Measurements from ENCODE around the gene S100A3.

Gene S100A3

GRCh38 chr1:153549741-153550397 is 811 bp upstream of the S100A3 start:
- no peak for DNase-seq (ENCODE audit: low read depth in 2 of 2)

GRCh38 chr1:153547560-153548551 is 1.2 kb downstream of the S100A3 start:
- no peak for DNase-seq (ENCODE audit: low read depth in 2 of 2)

GRCh38 chr1:153546796-153547559 is 2.1 kb downstream of the S100A3 start:
- DNase-seq (ENCODE audit: low read depth in 2 of 2): no peak

- DNase-seq (ENCODE audit: low read depth in 2 of 2): no peak
These were observed 2.7 kb downstream of the S100A3 start for GRCh38 chr1:153546371-153546770.

GRCh38 chr1:153545067-153546055 is 3.7 kb downstream of the S100A3 start, which contains the start of gene S100A4:
Gene S100A4 (minus strand): TSS chr1:153545806. CDS start chr1:153544794, 1,012 bp downstream.
- DNase-seq (ENCODE audit: low read depth in 2 of 2): peak; percentile 81 to 90

GRCh38 chr1:153544453-153545066 is 4.5 kb downstream of the S100A3 start:
- no peak for DNase-seq (ENCODE audit: low read depth in 2 of 2)

GRCh38 chr1:153543736-153544135 is 5.3 kb downstream of the S100A3 start:
- DNase-seq (ENCODE audit: low read depth in 2 of 2): no peak

- DNase-seq (ENCODE audit: low read depth in 2 of 2): no peak
These were observed 5.9 kb downstream of the S100A3 start for GRCh38 chr1:153542956-153543711.

- no peak for DNase-seq (ENCODE audit: low read depth in 2 of 2)
These were observed 7.1 kb downstream of the S100A3 start for GRCh38 chr1:153541641-153542590.

- peak in 1 of 2 donors; percentile 32 for DNase-seq (ENCODE audit: low read depth in 2 of 2)
These were observed 8.4 kb downstream of the S100A3 start, which contains the start of gene S100A5 for GRCh38 chr1:153540394-153541361. Gene S100A5 (minus strand): TSS chr1:153540934. CDS start chr1:153540191, 743 bp downstream.

GRCh38 chr1:153539395-153540093 is 9.5 kb downstream of the S100A3 start:
- no peak for DNase-seq (ENCODE audit: low read depth in 2 of 2)

- DNase-seq (ENCODE audit: low read depth in 2 of 2): no peak
These were observed 10.7 kb downstream of the S100A3 start for GRCh38 chr1:153538315-153538821.

- DNase-seq (ENCODE audit: low read depth in 2 of 2): no peak
These were observed 11.7 kb downstream of the S100A3 start for GRCh38 chr1:153537376-153537730.

GRCh38 chr1:153536671-153537375 is 12.2 kb downstream of the S100A3 start:
- no peak for DNase-seq (ENCODE audit: low read depth in 2 of 2)

GRCh38 chr1:153536012-153536670 is 12.9 kb downstream of the S100A3 start:
- peak; percentile 78 to 80 for DNase-seq (ENCODE audit: low read depth in 2 of 2)

Data from stimulated activated CD8-positive, alpha-beta memory T cell treated with anti-CD3 and anti-CD28 coated beads, Interleukin-7, amount 100 ng/mL, for 4 hours (primary cell).